ENCODE measurements around the gene SHMT2. TPM values are rescaled to one million over a fixed set of nuclear protein-coding genes. Genes with fewer than 3 reads are reported as not detected.

The SHMT2 gene
- total RNA-seq, 4 donors from 2014 or later: 62.4 to 71.8 (median 67.4) TPM

DNA sequence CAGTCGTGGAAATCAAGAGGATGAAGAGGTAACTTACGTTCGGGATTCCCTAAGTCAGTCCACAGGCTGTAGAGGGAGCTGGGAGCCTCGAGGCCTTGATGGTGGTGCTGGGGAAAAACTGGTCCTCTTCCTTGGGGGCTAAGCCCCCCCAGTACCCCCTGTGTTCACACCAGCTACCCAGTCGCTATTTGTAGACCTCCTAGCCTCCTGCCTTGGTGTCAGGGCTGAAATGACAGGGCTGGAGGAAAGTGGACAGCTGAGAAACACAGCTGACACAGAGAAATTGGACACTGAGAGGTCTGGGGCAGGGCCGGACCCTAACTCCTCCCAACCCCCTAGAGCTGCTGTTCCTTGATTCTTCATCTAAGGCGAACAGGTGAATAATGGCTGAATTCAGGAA lies 21.4 kb downstream of the SHMT2 start, which contains the start of gene STAC3:
Gene STAC3 (minus strand): TSS at position 232 of the 400 bp plus-strand sequence. CDS start 1,551 bp downstream, outside the sequence.
- no peak for TF ChIP-seq POLR2A (IDR thresholded peaks at IDR 0.05)
- TF ChIP-seq, protein P1, sequence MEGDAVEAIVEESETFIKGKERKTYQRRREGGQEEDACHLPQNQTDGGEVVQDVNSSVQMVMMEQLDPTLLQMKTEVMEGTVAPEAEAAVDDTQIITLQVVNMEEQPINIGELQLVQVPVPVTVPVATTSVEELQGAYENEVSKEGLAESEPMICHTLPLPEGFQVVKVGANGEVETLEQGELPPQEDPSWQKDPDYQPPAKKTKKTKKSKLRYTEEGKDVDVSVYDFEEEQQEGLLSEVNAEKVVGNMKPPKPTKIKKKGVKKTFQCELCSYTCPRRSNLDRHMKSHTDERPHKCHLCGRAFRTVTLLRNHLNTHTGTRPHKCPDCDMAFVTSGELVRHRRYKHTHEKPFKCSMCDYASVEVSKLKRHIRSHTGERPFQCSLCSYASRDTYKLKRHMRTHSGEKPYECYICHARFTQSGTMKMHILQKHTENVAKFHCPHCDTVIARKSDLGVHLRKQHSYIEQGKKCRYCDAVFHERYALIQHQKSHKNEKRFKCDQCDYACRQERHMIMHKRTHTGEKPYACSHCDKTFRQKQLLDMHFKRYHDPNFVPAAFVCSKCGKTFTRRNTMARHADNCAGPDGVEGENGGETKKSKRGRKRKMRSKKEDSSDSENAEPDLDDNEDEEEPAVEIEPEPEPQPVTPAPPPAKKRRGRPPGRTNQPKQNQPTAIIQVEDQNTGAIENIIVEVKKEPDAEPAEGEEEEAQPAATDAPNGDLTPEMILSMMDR (IDR thresholded peaks at IDR 0.05): no peak
- WGBS, 2 donors: 69 to 79% methylated on average over 7 of the region's 7 CpGs
- intact Hi-C loops (cut with DNase I; ENCODE audit: low total_unique reads): no loop called here
- DNase-seq (ENCODE audit: low spot score in 2 of 2): peak in 1 of 2 donors; percentile 54
- no peak within 1 kb of the TSS for H3K4me3 ChIP-seq (ENCODE audit: low read depth, poor library complexity, severe bottlenecking)

DNA sequence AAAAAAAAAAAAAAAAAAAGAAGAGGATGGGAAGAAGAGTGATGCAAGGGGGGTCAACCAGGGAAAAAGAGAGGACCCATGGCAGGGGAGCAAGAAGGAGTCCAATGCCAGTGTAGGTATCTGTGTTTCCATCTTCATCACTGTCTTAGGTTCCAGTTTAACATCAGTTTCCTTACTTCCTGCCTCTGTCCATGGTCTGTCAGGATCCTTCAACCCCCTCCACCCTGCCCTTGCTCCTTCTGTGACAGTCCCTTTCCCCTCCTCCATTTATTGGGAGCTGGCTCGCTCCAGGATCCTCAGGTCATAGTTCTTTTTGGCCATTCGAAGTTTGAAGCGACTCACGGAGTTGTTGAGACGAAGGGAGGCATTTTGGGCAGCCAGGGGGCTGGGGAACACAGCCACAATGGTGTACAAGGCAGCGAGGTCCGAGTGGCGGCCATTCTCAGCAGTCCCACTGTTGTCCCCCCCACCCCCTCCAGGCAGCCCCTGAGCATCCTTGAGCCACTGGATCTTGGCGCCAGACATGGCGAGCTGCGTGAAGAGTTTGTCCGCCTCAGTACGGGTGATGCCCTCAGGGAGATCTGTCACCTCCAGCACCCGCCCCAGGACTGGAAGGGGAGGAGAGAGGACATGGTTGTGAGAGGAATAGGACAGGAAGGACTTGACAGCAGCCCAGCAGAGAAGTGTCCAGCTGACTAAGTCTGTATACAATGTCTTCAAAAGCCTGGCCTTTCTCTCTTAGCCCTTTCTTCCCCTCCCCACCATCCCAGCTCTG lies 25.2 kb downstream of the SHMT2 start:
- no peak overlapping the region for H3K4me3 ChIP-seq (ENCODE audit: low read depth, poor library complexity, severe bottlenecking)
- 83 to 87% methylated on average over 14 of the region's 14 CpGs for WGBS, 2 donors
- TF ChIP-seq, protein P1 (IDR thresholded peaks at IDR 0.05): no peak
- no peak for TF ChIP-seq POLR2A (IDR thresholded peaks at IDR 0.05)
- peak in 1 of 2 donors; percentile 57 for DNase-seq (ENCODE audit: low spot score in 2 of 2)
- intact Hi-C loops (cut with DNase I; ENCODE audit: low total_unique reads): no loop called here

DNA sequence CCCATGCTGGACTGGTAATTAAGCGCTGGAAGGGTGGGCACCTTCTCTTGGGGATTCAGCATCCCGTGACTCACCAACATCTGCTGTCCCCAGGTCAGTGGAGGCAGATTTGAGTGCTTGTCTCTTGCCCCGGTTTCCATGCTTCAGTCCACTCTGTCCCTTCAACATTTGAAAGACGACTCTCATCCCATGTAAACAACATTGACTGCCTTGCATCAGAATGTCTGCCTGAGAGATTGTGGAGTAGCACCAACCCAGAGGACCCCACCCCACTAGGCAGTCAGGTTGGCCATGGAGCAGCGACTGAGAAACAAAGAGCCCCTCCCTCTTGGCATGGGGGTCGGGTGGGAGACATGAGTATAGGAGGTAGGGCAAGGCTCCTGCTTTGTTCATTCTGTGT lies 26.4 kb downstream of the SHMT2 start:
- WGBS, 2 donors: 85 to 86% methylated on average over 6 of the region's 6 CpGs
- intact Hi-C loops (cut with DNase I; ENCODE audit: low total_unique reads): no loop called here
- DNase-seq (ENCODE audit: low spot score in 2 of 2): peak in 1 of 2 donors; percentile 65
- H3K4me3 ChIP-seq (ENCODE audit: low read depth, poor library complexity, severe bottlenecking): no peak overlapping the region
- no peak for TF ChIP-seq POLR2A (IDR thresholded peaks at IDR 0.05)
- TF ChIP-seq, protein P1 (IDR thresholded peaks at IDR 0.05): no peak

DNA sequence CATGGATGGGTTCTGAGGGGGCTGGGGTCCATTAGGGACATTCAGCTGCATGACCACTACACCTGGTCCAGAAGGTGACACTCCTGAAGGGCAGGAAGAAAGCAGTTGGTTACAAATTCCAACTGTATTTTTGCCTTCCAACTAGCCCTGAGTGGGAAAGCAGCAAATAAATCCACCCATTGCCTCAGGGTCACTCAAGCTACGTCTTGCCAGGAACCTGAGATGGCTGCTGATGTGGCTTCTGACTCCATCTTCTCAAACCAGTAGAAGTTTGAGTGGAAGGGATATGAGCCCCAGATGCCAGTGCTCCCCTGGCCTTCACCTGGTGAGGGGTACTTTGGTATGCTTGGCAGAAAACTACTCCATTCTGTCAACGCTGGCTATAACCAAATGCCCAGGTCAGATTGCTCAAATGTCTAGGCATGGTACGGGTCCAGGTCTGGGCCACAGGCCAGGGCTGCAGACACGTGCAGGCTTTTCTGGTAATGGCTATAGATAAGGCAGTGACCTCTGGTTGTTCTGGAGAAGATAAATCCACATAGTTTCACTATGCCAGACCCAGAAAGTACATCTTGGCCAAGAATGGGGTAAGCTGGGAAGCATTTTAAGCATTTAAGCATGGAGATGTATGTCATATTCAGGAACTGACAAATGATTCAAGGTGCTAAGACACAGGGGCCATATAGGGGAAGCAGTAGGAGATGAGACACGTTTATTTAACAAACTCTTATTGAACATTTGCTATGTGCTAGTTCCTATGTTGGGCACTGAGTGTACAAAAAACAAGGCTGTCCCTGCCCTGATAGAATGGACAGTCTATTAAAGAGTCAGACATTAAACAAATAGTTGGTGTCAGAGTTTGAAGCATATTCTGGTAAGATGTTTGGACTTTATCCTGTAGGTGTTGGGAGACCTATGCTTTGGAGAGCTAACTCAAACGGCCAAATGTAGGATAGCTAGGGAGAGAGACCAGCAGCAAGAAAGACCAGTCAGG lies 29.8 kb downstream of the SHMT2 start:
- WGBS, 2 donors: 72 to 79% methylated on average over 6 of the region's 6 CpGs
- DNase-seq (ENCODE audit: low spot score in 2 of 2): peak in 1 of 2 donors; percentile 32
- H3K4me3 ChIP-seq (ENCODE audit: low read depth, poor library complexity, severe bottlenecking): no peak overlapping the region
- no peak for TF ChIP-seq POLR2A (IDR thresholded peaks at IDR 0.05)
- TF ChIP-seq, protein P1 (IDR thresholded peaks at IDR 0.05): no peak
- intact Hi-C loops (cut with DNase I; ENCODE audit: low total_unique reads): no loop called here

DNA sequence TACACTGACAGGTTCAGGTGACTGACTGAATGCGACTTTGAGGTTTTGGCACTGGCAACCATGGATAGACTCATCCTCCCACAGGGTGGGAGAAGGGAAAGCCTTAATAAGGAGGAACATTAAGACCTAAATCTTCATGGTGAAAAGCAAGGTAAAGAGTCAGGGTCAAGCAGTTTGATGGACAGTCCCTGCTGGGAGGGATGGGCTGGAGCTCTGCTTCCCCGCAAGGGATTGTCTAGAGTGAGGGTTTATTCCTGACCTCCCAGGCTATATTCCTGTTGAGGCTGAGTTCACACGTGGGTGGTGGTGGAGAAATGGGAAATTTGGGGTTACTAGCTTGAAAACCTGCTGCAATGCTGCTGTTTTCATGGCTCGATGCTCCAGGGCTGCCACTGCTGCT lies 30.9 kb downstream of the SHMT2 start:
- intact Hi-C loops (cut with DNase I; ENCODE audit: low total_unique reads): loop anchor here (5.0 kb wide), 1 partner anchor 192 kb away; no protein-coding TSS in a partner anchor
- TF ChIP-seq, protein P1 (IDR thresholded peaks at IDR 0.05): no peak
- no peak for TF ChIP-seq POLR2A (IDR thresholded peaks at IDR 0.05)
- no peak for DNase-seq (ENCODE audit: low spot score in 2 of 2)
- WGBS, 2 donors: 86 to 88% methylated on average over 4 of the region's 4 CpGs
- H3K4me3 ChIP-seq (ENCODE audit: low read depth, poor library complexity, severe bottlenecking): no peak overlapping the region
